Trophoblast cell (in vitro differentiated cells and primary cell): Measurements from ENCODE around the gene CASZ1.
A peak's percentile ranks its signal among the peaks of the same experiment; 100 is the strongest.

Experiments
- DNase-seq, 2 donors: peaks; one replicate each; pipeline ENCODE4 v3.0.0-alpha.2; 2016
- H2AFZ ChIP-seq: 2 replicates; pipeline ENCODE4 v1.6.1; 2013; ENCODE audit warnings: low read length, moderate library complexity, mild to moderate bottlenecking; ENCODE audit not compliant: insufficient read depth, poor library complexity
- H2AK5ac ChIP-seq: 2 replicates; pipeline ENCODE4 v1.6.1; 2013; ENCODE audit warnings: mild to moderate bottlenecking, low read length
- H2BK120ac ChIP-seq: 2 replicates; pipeline ENCODE4 v1.6.1; 2013; ENCODE audit warnings: low read length, mild to moderate bottlenecking, moderate library complexity; ENCODE audit not compliant: insufficient read depth, poor library complexity
- H2BK12ac ChIP-seq: 2 replicates; pipeline ENCODE4 v1.6.1; 2013; ENCODE audit warnings: mild to moderate bottlenecking, low read length, moderate library complexity
- H2BK5ac ChIP-seq: 2 replicates; pipeline ENCODE4 v1.6.1; 2013; ENCODE audit warnings: low read length, low read depth, moderate library complexity, mild to moderate bottlenecking; ENCODE audit not compliant: poor library complexity
- H3K14ac ChIP-seq: 2 replicates; pipeline ENCODE4 v1.6.1; 2013; ENCODE audit warnings: mild to moderate bottlenecking, low read length
- H3K18ac ChIP-seq: 2 replicates; pipeline ENCODE4 v1.6.1; 2013; ENCODE audit warnings: mild to moderate bottlenecking, low read length
- H3K23ac ChIP-seq: 2 replicates; pipeline ENCODE4 v1.6.1; 2013; ENCODE audit warnings: low read length
- H3K27ac ChIP-seq: 2 replicates; pipeline ENCODE4 v1.5.1; 2013; ENCODE audit warnings: low read depth, mild to moderate bottlenecking, inconsistent platforms, low read length, moderate library complexity
- H3K27me3 ChIP-seq: 2 replicates; pipeline ENCODE4 v1.6.1; 2013; ENCODE audit warnings: inconsistent platforms, mild to moderate bottlenecking, low read length, moderate library complexity; ENCODE audit not compliant: insufficient read depth
- H3K36me3 ChIP-seq, 2 experiments: 1 replicate in 1 of 2; 2 replicates in 1 of 2; pipeline ENCODE4 v1.6.1; 2013; ENCODE audit warnings: low read length in 2 of 2, mild to moderate bottlenecking in 2 of 2, moderate library complexity in 1 of 2; ENCODE audit not compliant: insufficient read depth in 2 of 2, control insufficient read depth in 1 of 2
- H3K4ac ChIP-seq: 2 replicates; pipeline ENCODE4 v1.6.1; 2013; ENCODE audit warnings: low read depth, mild to moderate bottlenecking, low read length, moderate library complexity
- H3K4me1 ChIP-seq, 2 experiments: 1 replicate in 1 of 2; 2 replicates in 1 of 2; pipeline ENCODE4 v1.6.1; 2013; ENCODE audit warnings: low read length in 2 of 2, mild to moderate bottlenecking in 2 of 2, moderate library complexity in 1 of 2; ENCODE audit not compliant: insufficient read depth in 2 of 2, control insufficient read depth in 1 of 2
- H3K4me2 ChIP-seq: 2 replicates; pipeline ENCODE4 v1.6.1; 2013; ENCODE audit warnings: inconsistent platforms, mild to moderate bottlenecking, low read length, moderate library complexity
- H3K4me3 ChIP-seq: 2 replicates; pipeline ENCODE4 v1.5.1; 2013; ENCODE audit warnings: mild to moderate bottlenecking, low read depth, low read length, inconsistent platforms
- H3K79me1 ChIP-seq: one replicate; pipeline ENCODE4 v1.6.1; 2013; ENCODE audit warnings: low read length
- H3K79me2 ChIP-seq: 2 replicates; pipeline ENCODE4 v1.6.1; 2013; ENCODE audit warnings: low read length, mild to moderate bottlenecking; ENCODE audit not compliant: control insufficient read depth, insufficient read depth, poor library complexity
- H3K9ac ChIP-seq: 2 replicates; pipeline ENCODE4 v1.6.1; 2013; ENCODE audit warnings: mild to moderate bottlenecking, low read length
- H3K9me3 ChIP-seq: 2 replicates; pipeline ENCODE4 v1.6.1; 2013; ENCODE audit warnings: low read depth, mild to moderate bottlenecking, control low read depth, inconsistent platforms, low read length; ENCODE audit not compliant: insufficient read depth
- H4K12ac ChIP-seq: 2 replicates; pipeline ENCODE4 v1.6.1; 2013; ENCODE audit warnings: low read depth, mild to moderate bottlenecking, low read length, moderate library complexity
- H4K8ac ChIP-seq: 2 replicates; pipeline ENCODE4 v1.6.1; 2013; ENCODE audit warnings: low read depth, mild to moderate bottlenecking, low read length, moderate library complexity
- H4K91ac ChIP-seq: one replicate; pipeline ENCODE4 v1.6.1; 2013; ENCODE audit warnings: low read depth, mild to moderate bottlenecking, low read length, moderate library complexity
- WGBS: extraction: QIAGEN DNeasy Blood & Tissue Kit; methylation state at CpG from one replicate; pipeline ENCODE4 v1.1.7; 2013; ENCODE audit warnings: missing lambda C conversion rate; ENCODE audit not compliant: insufficient read length, insufficient coverage; ENCODE audit errors: extremely low coverage; 5-methylcytosine and 5-hydroxymethylcytosine counted together

Gene CASZ1

DNA sequence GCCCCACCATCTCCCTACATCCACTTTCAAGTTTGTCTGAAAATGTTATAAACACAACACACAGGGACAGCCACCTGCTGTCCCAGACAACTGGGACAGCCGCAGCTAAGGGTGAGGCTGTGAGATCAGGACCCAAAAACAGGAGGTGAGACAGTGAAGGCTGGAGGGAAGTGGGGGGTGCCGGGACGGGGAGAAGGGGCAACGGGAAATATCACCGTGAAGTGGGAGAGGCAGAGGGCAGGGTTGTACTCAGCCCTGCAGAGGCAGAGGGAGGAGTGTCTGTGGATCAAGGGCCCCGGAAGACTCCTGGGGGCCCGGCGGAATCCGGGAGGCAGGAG is 114.4 kb downstream of the CASZ1 start:
- no peaks in the 10 kb centered on the region for H3K36me3 ChIP-seq
- peaks cover 2% of the 10 kb centered on the region for H3K9me3 ChIP-seq
- H3K18ac ChIP-seq = no peak overlapping the region
- H4K12ac ChIP-seq = no peak overlapping the region
- no peak overlapping the region for H2BK120ac ChIP-seq
- no peak overlapping the region for H3K9ac ChIP-seq
- H4K8ac ChIP-seq = no peak overlapping the region
- H2AFZ ChIP-seq = no peak overlapping the region
- H3K79me1 ChIP-seq = no peaks in the 10 kb centered on the region
- H3K27ac ChIP-seq = no peak overlapping the region
- no peaks in the 10 kb centered on the region for H3K79me2 ChIP-seq
- no peak overlapping the region for H2AK5ac ChIP-seq
- no peak overlapping the region for H3K14ac ChIP-seq
- no peaks in the 10 kb centered on the region for H3K27me3 ChIP-seq
- no peak overlapping the region for H3K4me3 ChIP-seq
- no peak overlapping the region for H4K91ac ChIP-seq
- no peak overlapping the region for H2BK5ac ChIP-seq
- no peak overlapping the region for H2BK12ac ChIP-seq
- no peak overlapping the region for H3K4me2 ChIP-seq
- DNase-seq = no peak
- H3K23ac ChIP-seq = no peak overlapping the region
- WGBS = no CpG with 5 or more reads among the region's 9 CpGs
- H3K4ac ChIP-seq = no peak overlapping the region
- peaks cover 3 to 5% of the 10 kb centered on the region in 2 experiments for H3K4me1 ChIP-seq

DNA sequence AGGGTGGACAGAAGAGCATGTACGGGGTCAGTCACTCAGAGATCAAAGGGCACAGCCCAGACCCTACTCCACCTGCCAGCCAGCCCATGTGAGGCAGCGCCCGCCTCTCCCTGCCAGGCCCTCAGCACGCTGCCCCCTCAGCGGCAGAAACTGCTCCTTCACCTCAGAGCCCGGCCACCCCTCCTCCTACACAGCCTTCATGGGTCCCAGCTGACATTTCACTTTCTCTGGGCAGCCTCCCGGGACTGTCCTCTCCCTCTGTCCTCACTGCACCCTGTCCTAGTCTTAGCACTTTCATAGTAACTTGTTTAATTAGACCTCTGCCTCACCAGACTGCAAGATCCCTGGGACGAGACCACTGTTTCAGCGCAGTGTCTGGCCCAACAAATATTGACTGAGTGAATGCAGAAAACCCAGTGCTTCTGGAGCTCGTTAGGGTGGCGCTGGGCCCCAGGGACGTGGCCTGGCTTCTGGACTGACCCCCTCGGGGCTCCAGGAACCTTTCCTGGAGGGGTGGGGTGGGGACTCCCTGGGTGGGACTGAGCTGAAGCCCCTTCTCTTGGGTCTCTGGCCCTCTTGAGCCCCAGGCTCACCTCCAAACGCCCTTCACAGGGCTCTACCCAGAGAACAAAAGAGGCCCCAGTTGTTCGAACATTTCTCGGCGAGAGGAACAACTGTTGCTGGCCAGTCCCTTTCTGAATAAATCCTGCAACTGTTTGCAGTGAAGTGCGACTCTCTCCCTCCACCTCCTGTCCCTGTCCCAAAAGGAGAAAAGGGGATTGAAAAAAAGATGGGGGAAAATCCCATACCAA is 114.9 kb downstream of the CASZ1 start:
- no peaks in the 10 kb centered on the region for H3K36me3 ChIP-seq
- DNase-seq = no peak
- H3K4ac ChIP-seq = no peak overlapping the region
- no peak overlapping the region for H4K12ac ChIP-seq
- H3K23ac ChIP-seq = no peak overlapping the region
- peaks cover 2 to 3% of the 10 kb centered on the region in 2 experiments for H3K4me1 ChIP-seq
- no peak overlapping the region for H3K9ac ChIP-seq
- H3K18ac ChIP-seq = no peak overlapping the region
- peaks cover 2% of the 10 kb centered on the region for H3K9me3 ChIP-seq
- H2AFZ ChIP-seq = no peak overlapping the region
- H3K27ac ChIP-seq = no peak overlapping the region
- H3K27me3 ChIP-seq = no peaks in the 10 kb centered on the region
- H3K79me1 ChIP-seq = no peaks in the 10 kb centered on the region
- no peak overlapping the region for H3K4me2 ChIP-seq
- H2BK5ac ChIP-seq = no peak overlapping the region
- WGBS = no CpG with 5 or more reads among the region's 18 CpGs
- H2AK5ac ChIP-seq = no peak overlapping the region
- no peak overlapping the region for H2BK12ac ChIP-seq
- H4K8ac ChIP-seq = no peak overlapping the region
- H4K91ac ChIP-seq = no peak overlapping the region
- no peak overlapping the region for H3K4me3 ChIP-seq
- no peak overlapping the region for H3K14ac ChIP-seq
- no peaks in the 10 kb centered on the region for H3K79me2 ChIP-seq
- no peak overlapping the region for H2BK120ac ChIP-seq

DNA sequence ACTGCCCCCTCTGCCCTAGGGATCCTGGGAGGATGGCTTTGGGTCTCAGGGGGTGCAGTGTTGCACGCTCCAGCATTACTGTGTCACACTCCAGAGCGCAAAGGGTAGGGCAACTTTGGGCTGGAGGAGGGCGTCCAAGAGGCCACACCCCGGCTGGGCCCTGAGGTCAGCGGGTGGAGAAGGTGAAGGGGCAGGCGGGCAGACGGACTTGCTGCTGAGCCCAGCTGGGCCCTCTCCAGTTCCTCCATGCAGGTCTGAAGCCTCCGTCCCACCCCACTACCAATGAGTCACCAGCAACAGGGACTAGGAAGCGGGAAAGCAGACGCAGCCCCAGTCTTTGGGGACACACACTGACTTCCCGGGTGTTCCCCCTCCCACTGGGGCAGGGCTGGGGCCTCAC is 116.0 kb downstream of the CASZ1 start:
- Histone ChIP-seq H3K9ac (no peak overlapping the region), H3K27ac (no peak overlapping the region), H4K91ac (no peak overlapping the region), H3K79me2 (no peaks in the 10 kb centered on the region), H2AFZ (no peak overlapping the region), H3K79me1 (no peaks in the 10 kb centered on the region), H3K4me1 (no peaks in the 10 kb centered on the region), H3K14ac (no peak overlapping the region), H3K23ac (no peak overlapping the region), H4K12ac (no peak overlapping the region), H3K9me3 (peaks cover 2% of the 10 kb centered on the region), H3K18ac (no peak overlapping the region), H3K36me3 (no peaks in the 10 kb centered on the region), H2BK5ac (no peak overlapping the region), H4K8ac (no peak overlapping the region), H3K4ac (no peak overlapping the region), H2BK120ac (no peak overlapping the region), H2AK5ac (no peak overlapping the region), H3K4me3 (no peak overlapping the region), H3K4me2 (no peak overlapping the region), H2BK12ac (no peak overlapping the region), H3K27me3 (no peaks in the 10 kb centered on the region)
- no CpG with 5 or more reads among the region's 11 CpGs for WGBS
- peak; percentile 4 to 40 for DNase-seq

DNA sequence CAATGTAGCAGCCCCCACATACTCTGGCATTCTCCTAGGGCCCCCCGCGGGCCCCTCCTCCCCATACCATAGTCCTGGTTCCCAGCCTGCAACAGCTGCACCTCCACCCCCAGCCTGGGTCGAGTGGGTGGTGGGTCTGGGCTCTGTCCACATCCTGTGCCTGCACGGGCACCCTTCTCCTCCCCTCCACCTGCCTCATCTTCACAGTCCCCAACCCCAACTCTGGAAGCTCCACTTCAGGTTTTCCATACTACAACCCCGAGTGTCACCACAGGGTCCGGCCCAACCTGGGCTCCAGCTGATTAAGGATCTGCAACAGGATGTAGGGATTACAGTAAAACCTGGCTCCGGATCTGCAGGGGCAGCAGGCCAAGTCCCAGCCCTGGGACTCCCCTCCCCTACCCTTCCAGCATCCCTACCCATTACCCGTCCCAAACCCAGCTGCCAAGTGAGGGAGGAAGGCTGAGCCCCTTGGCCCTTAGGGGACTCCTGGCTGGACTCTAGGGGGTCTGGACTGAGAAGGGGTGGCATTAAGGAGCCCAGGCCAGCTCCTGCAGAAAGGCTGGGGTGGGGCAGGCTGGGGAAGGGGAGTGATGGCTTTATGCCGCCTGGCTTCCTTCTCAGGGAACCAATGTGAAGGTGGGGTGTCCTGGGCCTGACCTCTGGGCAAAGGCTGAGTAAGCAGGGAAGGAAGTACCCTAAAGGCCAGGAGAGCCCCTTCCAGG is 116.8 kb downstream of the CASZ1 start:
- H4K8ac ChIP-seq = no peak overlapping the region
- no peak overlapping the region for H2AK5ac ChIP-seq
- no peak overlapping the region for H2BK12ac ChIP-seq
- no peak overlapping the region for H4K91ac ChIP-seq
- H3K9ac ChIP-seq = no peak overlapping the region
- H3K79me1 ChIP-seq = no peaks in the 10 kb centered on the region
- no peak overlapping the region for H4K12ac ChIP-seq
- DNase-seq = peak; percentile 13 to 39
- H3K36me3 ChIP-seq = no peaks in the 10 kb centered on the region
- H3K79me2 ChIP-seq = no peaks in the 10 kb centered on the region
- no peak overlapping the region for H3K14ac ChIP-seq
- H3K27ac ChIP-seq = no peak overlapping the region
- H2BK5ac ChIP-seq = no peak overlapping the region
- no peak overlapping the region for H2AFZ ChIP-seq
- H3K4ac ChIP-seq = no peak overlapping the region
- WGBS = no CpG with 5 or more reads among the region's 9 CpGs
- H3K4me2 ChIP-seq = no peak overlapping the region
- no peak overlapping the region for H3K4me3 ChIP-seq
- no peaks in the 10 kb centered on the region for H3K27me3 ChIP-seq
- no peak overlapping the region for H3K18ac ChIP-seq
- no peaks in the 10 kb centered on the region for H3K4me1 ChIP-seq
- peaks cover 2% of the 10 kb centered on the region for H3K9me3 ChIP-seq
- no peak overlapping the region for H2BK120ac ChIP-seq
- no peak overlapping the region for H3K23ac ChIP-seq
